PC-3 (cell line): Measurements from ENCODE around the gene RNF14. TPM values are rescaled to one million over a fixed set of nuclear protein-coding genes. Genes with fewer than 3 reads are reported as not detected.

Source experiments
- ATAC-seq: fragments of 200-7000 bp; cut with Tn5 transposase; 2 replicates; pipeline ENCODE4 v1.9.1; 2020; ENCODE audit warnings: mild to moderate bottlenecking, moderate library complexity
- BruUV-seq: library from RNA; stranded (reverse); fragments of 400-500 nt; replicated peaks from 2 replicates; lab custom pipeline; 2021; lab: Mats Ljungman, UMichigan
- CTCF ChIA-PET: fragments of 300-600 bp; sonication (Branson Sonifier 250); formaldehyde crosslinking; loops from one replicate; lab custom pipeline; 2022; ENCODE audit warnings: antibody characterized with exemption; lab: Charles Lee
- POLR2A ChIA-PET: fragments of 300-600 bp; sonication (Branson Sonifier 250); formaldehyde crosslinking; loops from one replicate; lab custom pipeline; 2022; ENCODE audit warnings: antibody characterized with exemption; ENCODE audit not compliant: unreplicated experiment; lab: Charles Lee
- DNase-seq: peaks from one replicate; pipeline ENCODE4 v3.0.0-alpha.2; 2015
- H2AFZ ChIP-seq: fragments of 300-600 bp; sonication (generic); 2 replicates; pipeline ENCODE4 v1.6.0; 2016; ENCODE audit warnings: antibody characterized with exemption, low read length
- H3F3A ChIP-seq: fragments of 300-600 bp; sonication (generic); one replicate; pipeline ENCODE4 v1.6.0; 2017; ENCODE audit warnings: antibody characterized with exemption, low read length, control low read depth, mild to moderate bottlenecking; ENCODE audit not compliant: unreplicated experiment
- H3K27ac ChIP-seq: fragments of 300-600 bp; sonication (generic); 2 replicates; pipeline ENCODE4 v1.5.1; 2016; ENCODE audit warnings: mild to moderate bottlenecking, low read length
- H3K27me3 ChIP-seq: fragments of 300-600 bp; sonication (generic); 2 replicates; pipeline ENCODE4 v1.6.1; 2016; ENCODE audit warnings: low read length, mixed read lengths
- H3K36me3 ChIP-seq: fragments of 300-600 bp; sonication (generic); 2 replicates; pipeline ENCODE4 v1.6.1; 2016; ENCODE audit warnings: low read depth, mixed run types, low read length, mixed read lengths
- H3K4me1 ChIP-seq: fragments of 300-600 bp; sonication (generic); 2 replicates; pipeline ENCODE4 v1.5.1; 2016; ENCODE audit warnings: low read length; ENCODE audit not compliant: insufficient read depth
- H3K4me2 ChIP-seq: fragments of 300-600 bp; sonication (generic); 2 replicates; pipeline ENCODE4 v1.6.0; 2016; ENCODE audit warnings: low read length
- H3K4me3 ChIP-seq: fragments of 300-600 bp; sonication (generic); 2 replicates; pipeline ENCODE4 v1.5.1; 2016; ENCODE audit warnings: mild to moderate bottlenecking, low read length, mixed read lengths
- H3K79me2 ChIP-seq: fragments of 300-600 bp; sonication (generic); 2 replicates; pipeline ENCODE4 v1.6.1; 2017; ENCODE audit warnings: low read length, mixed read lengths
- H3K9ac ChIP-seq: fragments of 300-600 bp; sonication (generic); 2 replicates; pipeline ENCODE4 v1.6.0; 2016; ENCODE audit warnings: mild to moderate bottlenecking, low read length
- H3K9me2 ChIP-seq: fragments of 300-600 bp; sonication (generic); replicated peaks from 2 replicates; pipeline ENCODE4 v1.6.1; 2016; ENCODE audit warnings: mixed run types, low read length, mixed read lengths
- H3K9me3 ChIP-seq: fragments of 300-600 bp; sonication (generic); 2 replicates; pipeline ENCODE4 v1.6.1; 2016; ENCODE audit warnings: low read length, mixed read lengths
- H4K20me1 ChIP-seq: fragments of 300-600 bp; sonication (generic); 2 replicates; pipeline ENCODE4 v1.6.1; 2016; ENCODE audit warnings: low read length, mixed read lengths
- EZH2 ChIP-seq: fragments of 300-600 bp; sonication (generic); IDR thresholded peaks from one replicate; pipeline ENCODE4 v1.6.1; 2017; ENCODE audit warnings: antibody characterized with exemption, mild to moderate bottlenecking, low read length; ENCODE audit not compliant: unreplicated experiment
- EZH2phosphoT487 ChIP-seq: fragments of 300-600 bp; sonication (generic); IDR thresholded peaks from 2 replicates; pipeline ENCODE4 v1.6.1; 2018; ENCODE audit warnings: mild to moderate bottlenecking, antibody characterized with exemption, low read length, borderline replicate concordance
- intact Hi-C: fragments of 100-400 bp; cut with micrococcal nuclease; formaldehyde crosslinking; loops from 2 replicates; pipeline ENCODE4 v1.9.0; 2023
- total RNA-seq: library from RNA; depleted of rRNA; stranded (reverse); fragments of >200 nt; gene quantifications from 2 replicates; pipeline ENCODE4 v1.2.3, GENCODE V29; 2014
- TF ChIP-seq, protein P1 (sequence below): fragments of 300-600 bp; sonication (generic); conservative IDR thresholded peaks from 2 replicates; pipeline ENCODE4 v1.5.1; 2017; ENCODE audit warnings: antibody characterized with exemption, low read depth, mild to moderate bottlenecking, low read length

Gene RNF14
- total RNA-seq, 1 experiment from 2014 or later: 32.1 TPM

DNA sequence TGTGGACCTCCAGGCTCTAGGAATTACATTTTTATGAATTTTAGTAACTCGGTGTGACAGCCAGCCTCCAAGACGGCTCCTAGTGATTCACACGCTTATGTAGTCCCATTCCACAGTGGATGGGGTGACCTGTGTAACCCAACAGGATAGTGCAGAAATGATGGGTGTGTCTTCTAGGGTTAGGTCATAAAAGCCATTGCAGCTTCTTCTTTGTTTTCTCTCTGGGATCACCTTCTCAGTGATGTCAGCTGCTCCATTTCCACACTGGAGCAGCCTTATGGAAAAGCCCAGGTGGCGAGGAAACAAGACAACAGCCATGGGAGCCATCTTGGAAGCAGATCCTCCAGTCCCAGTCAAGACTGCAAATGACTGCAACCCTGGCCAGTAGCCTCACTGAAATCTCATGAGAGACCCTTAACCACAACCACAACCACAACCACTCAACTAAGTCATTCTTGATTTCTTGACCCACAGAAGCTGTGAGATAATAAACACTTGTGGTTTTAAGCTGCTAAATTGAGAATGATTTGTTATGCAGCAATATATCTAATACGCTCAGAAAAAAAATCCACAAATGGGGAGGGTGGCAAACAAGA is 49.0 kb downstream of the RNF14 start:
- POLR2A ChIA-PET: no interaction called here
- intact Hi-C loops: no loop called here
- DNase-seq: no peak

DNA sequence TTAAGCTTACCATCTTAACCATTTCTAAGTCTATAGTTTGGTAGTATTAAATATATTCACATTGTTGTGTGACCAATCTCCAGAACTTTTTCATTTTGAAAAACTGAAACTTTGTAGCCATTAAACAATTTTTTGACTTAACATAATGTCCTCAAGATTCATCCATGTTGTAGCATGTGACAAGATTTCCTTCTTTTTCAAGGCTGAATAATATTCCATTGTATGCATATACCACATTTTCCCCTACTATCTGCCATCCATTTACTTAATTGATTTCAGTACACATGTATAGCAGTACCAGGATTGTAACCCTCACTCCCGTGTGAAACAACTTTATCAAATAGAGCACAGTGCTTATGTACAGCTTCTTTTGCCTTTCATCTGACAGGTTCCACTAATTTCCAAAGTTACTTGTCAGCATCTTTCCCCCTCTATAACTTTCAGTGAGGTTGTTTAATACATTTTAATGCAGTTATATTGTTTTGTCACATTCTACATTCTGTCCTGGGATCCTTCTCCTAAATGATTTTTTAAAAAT is 51.3 kb downstream of the RNF14 start:
- Histone ChIP-seq H3K9me2 (no peaks in the 10 kb centered on the region), H3K27me3 (no peaks in the 10 kb centered on the region), H4K20me1 (no peaks in the 10 kb centered on the region), H3K4me2 (no peak overlapping the region), H3K79me2 (no peaks in the 10 kb centered on the region), H3K4me1 (peaks cover 33% of the 10 kb centered on the region), H3K9ac (no peak overlapping the region), H2AFZ (no peak overlapping the region), H3K9me3 (no peaks in the 10 kb centered on the region), H3K36me3 (no peaks in the 10 kb centered on the region), H3F3A (peaks cover 5% of the 10 kb centered on the region), H3K27ac (no peak overlapping the region), H3K4me3 (no peak overlapping the region)
- BruUV-seq: no TSS peak
- no peak for ATAC-seq
- ChIA-PET CTCF (no interaction called here), POLR2A (no interaction called here)
- no peak for DNase-seq
- intact Hi-C loops: no loop called here
- TF ChIP-seq, protein P1, sequence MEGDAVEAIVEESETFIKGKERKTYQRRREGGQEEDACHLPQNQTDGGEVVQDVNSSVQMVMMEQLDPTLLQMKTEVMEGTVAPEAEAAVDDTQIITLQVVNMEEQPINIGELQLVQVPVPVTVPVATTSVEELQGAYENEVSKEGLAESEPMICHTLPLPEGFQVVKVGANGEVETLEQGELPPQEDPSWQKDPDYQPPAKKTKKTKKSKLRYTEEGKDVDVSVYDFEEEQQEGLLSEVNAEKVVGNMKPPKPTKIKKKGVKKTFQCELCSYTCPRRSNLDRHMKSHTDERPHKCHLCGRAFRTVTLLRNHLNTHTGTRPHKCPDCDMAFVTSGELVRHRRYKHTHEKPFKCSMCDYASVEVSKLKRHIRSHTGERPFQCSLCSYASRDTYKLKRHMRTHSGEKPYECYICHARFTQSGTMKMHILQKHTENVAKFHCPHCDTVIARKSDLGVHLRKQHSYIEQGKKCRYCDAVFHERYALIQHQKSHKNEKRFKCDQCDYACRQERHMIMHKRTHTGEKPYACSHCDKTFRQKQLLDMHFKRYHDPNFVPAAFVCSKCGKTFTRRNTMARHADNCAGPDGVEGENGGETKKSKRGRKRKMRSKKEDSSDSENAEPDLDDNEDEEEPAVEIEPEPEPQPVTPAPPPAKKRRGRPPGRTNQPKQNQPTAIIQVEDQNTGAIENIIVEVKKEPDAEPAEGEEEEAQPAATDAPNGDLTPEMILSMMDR: no peak
- TF ChIP-seq EZH2phosphoT487 (no peak), EZH2 (no peak)

More for the DNA sequence above, 49.0 kb downstream of the RNF14 start:
- no peak overlapping the region for H3K27ac ChIP-seq
- no peaks in the 10 kb centered on the region for H3F3A ChIP-seq
- CTCF ChIA-PET: no interaction called here
- TF ChIP-seq, protein P1: no peak
- TF ChIP-seq EZH2: no peak
- TF ChIP-seq EZH2phosphoT487: no peak
- H2AFZ ChIP-seq: no peak overlapping the region
- no peak for ATAC-seq
- no peaks in the 10 kb centered on the region for H3K9me2 ChIP-seq
- no peaks in the 10 kb centered on the region for H4K20me1 ChIP-seq
- H3K9ac ChIP-seq: no peak overlapping the region
- no TSS peak for BruUV-seq
- H3K79me2 ChIP-seq: no peaks in the 10 kb centered on the region
- H3K4me1 ChIP-seq: peaks cover 38% of the 10 kb centered on the region
- H3K9me3 ChIP-seq: no peaks in the 10 kb centered on the region
- H3K27me3 ChIP-seq: no peaks in the 10 kb centered on the region
- no peak overlapping the region for H3K4me3 ChIP-seq
- no peaks in the 10 kb centered on the region for H3K36me3 ChIP-seq
- H3K4me2 ChIP-seq: no peak overlapping the region

DNA sequence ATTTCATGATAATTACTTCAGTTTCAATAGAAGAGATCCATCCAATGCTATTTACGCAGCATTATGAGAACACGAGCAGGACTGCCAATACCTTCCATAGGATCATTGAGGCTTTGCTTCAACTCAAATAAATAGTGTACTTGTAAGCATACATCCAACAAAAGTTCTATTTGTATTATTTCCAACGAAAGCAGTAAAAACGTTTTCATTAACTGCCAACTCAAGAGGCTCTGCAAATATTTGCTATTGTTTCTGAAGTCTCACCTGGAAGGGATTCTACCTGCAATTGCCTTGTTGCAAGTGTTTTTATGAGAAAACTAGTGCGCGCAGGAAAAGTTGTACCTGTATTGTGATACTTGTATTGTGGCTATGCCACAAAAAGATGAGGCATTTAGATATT is 54.9 kb downstream of the RNF14 start:
- peak overlapping the region; percentile 90 for H3K4me2 ChIP-seq
- no peaks in the 10 kb centered on the region for H4K20me1 ChIP-seq
- DNase-seq: no peak
- ATAC-seq: no peak
- BruUV-seq: no TSS peak
- TF ChIP-seq, protein P1: no peak
- TF ChIP-seq EZH2 (no peak), EZH2phosphoT487 (no peak)
- peaks cover 5% of the 10 kb centered on the region for H3F3A ChIP-seq
- H3K79me2 ChIP-seq: no peaks in the 10 kb centered on the region
- no peaks in the 10 kb centered on the region for H3K9me3 ChIP-seq
- peak overlapping the region; percentile 71; the same call in 1 of the 2 replicates for H3K4me3 ChIP-seq
- no peak overlapping the region for H3K27ac ChIP-seq
- H2AFZ ChIP-seq: no peak overlapping the region
- ChIA-PET POLR2A (no interaction called here), CTCF (no interaction called here)
- peaks cover 31% of the 10 kb centered on the region for H3K4me1 ChIP-seq
- no peaks in the 10 kb centered on the region for H3K27me3 ChIP-seq
- no peak overlapping the region for H3K9ac ChIP-seq
- no peaks in the 10 kb centered on the region for H3K9me2 ChIP-seq
- H3K36me3 ChIP-seq: no peaks in the 10 kb centered on the region
- intact Hi-C loops: loop anchor here (2.0 kb wide), 2 partner anchors 35 to 97 kb away; no protein-coding TSS in a partner anchor
